Ramos (cell line): ENCODE data around the gene HCAR3.
"Not testable (repeated sequence)": the region's sequence is repeated elsewhere in the genome, so short reads cannot be mapped to it uniquely, and the experiment has no call there.

Source experiments
- in situ Hi-C: fragments of 300-500 bp; cut with MboI; formaldehyde crosslinking; loops from one replicate; pipeline ENCODE4 v1.14.3; 2022; ENCODE audit warnings: low sequenced_read_pairs; ENCODE audit not compliant: unreplicated experiment

The HCAR3 gene

GRCh38 chr12:122716658-122717057 lies at the start of gene HCAR3:
Gene HCAR3, minus strand, starts transcription at chr12:122716811. Its CDS starts 74 bp downstream, at chr12:122716737.
- in situ Hi-C loops = not testable (repeated sequence)

- in situ Hi-C loops = no loop called here
Measured at GRCh38 chr12:122757568-122757967, 41.0 kb upstream of the HCAR3 start.

- in situ Hi-C loops = no loop called here
Measured at GRCh38 chr12:122754790-122755189, 38.2 kb upstream of the HCAR3 start.

GRCh38 chr12:122753319-122753650 lies 36.7 kb upstream of the HCAR3 start:
- in situ Hi-C loops = no loop called here

- in situ Hi-C loops = no loop called here
Measured at GRCh38 chr12:122752464-122753318, 36.1 kb upstream of the HCAR3 start, which contains the start of gene DENR. Gene DENR, plus strand, starts transcription at chr12:122752824. Its CDS starts 878 bp downstream, at chr12:122753702.

GRCh38 chr12:122750781-122751515 lies 34.3 kb upstream of the HCAR3 start:
- in situ Hi-C loops = not testable (repeated sequence)

GRCh38 chr12:122749569-122750332 lies 33.1 kb upstream of the HCAR3 start:
- in situ Hi-C loops = no loop called here

GRCh38 chr12:122747224-122748135 lies 30.9 kb upstream of the HCAR3 start:
- in situ Hi-C loops = no loop called here

GRCh38 chr12:122743895-122744525 lies 27.4 kb upstream of the HCAR3 start:
- in situ Hi-C loops = no loop called here

- in situ Hi-C loops = no loop called here
Measured at GRCh38 chr12:122740351-122740750, 23.7 kb upstream of the HCAR3 start.

- in situ Hi-C loops = no loop called here
Measured at GRCh38 chr12:122738571-122738970, 22.0 kb upstream of the HCAR3 start.

GRCh38 chr12:122732611-122733010 lies 16.0 kb upstream of the HCAR3 start:
- in situ Hi-C loops = no loop called here

GRCh38 chr12:122732170-122732569 lies 15.6 kb upstream of the HCAR3 start:
- in situ Hi-C loops = no loop called here

- in situ Hi-C loops = no loop called here
Measured at GRCh38 chr12:122730215-122731014, 13.8 kb upstream of the HCAR3 start, which contains the start of gene HCAR1. Gene HCAR1, minus strand, starts transcription at chr12:122730844. Its CDS starts 505 bp downstream, at chr12:122730339.

GRCh38 chr12:122729583-122730214 lies 13.1 kb upstream of the HCAR3 start:
- in situ Hi-C loops = no loop called here

- in situ Hi-C loops = no loop called here
Measured at GRCh38 chr12:122726080-122726558, 9.5 kb upstream of the HCAR3 start.

- in situ Hi-C loops = no loop called here
Measured at GRCh38 chr12:122725452-122726079, 9.0 kb upstream of the HCAR3 start.
